Ureter (tissue), 1 donor: ENCODE data around the gene MEGF11. TPM values are rescaled to one million over a fixed set of nuclear protein-coding genes. Genes with fewer than 3 reads are reported as not detected.
"Not testable (repeated sequence)": the region's sequence is repeated elsewhere in the genome, so short reads cannot be mapped to it uniquely, and the experiment has no call there.

Source experiments
- DNase-seq: peaks from one replicate; pipeline ENCODE4 v3.0.0-alpha.2; 2020; ENCODE audit warnings: low spot score
- total RNA-seq: library from RNA; stranded (reverse); gene quantifications from one replicate; pipeline ENCODE4 v1.2.4, GENCODE V29; 2023
- donor health status: DM: yes; HTN: yes; CAD: no.

MEGF11 gene
- total RNA-seq, 1 donor from 2014 or later: not detected

DNA sequence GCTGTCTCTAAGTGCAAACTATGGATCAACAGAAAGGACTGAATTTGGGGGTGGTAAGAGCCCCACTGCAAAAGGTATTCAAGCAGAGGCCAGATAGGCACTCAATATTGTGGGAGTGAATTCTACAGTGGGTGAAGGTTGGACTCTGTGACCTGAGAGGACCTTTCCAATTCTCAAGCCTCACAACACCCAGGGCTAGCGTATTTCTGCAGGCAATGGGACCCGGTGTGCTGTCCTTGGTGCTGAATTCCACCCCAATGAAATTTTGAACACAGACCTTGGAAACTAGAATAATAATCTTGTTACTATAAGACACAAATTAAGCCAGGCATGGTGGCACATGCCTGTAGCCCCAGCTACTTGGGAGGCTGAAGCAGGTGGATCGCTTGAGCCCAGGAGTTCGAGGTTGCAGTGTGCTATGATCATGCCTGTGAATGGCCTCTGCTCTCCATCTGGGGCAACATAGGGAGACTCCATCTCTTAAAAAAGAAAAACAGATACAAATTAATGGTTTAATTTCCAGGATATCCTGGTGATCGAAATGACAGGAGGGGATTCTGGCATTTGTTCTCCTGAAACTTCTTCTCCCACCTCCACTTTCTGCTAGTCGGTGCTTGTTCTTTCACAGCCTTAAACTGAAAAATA lies 248.8 kb downstream of the MEGF11 start:
- no peak for DNase-seq

DNA sequence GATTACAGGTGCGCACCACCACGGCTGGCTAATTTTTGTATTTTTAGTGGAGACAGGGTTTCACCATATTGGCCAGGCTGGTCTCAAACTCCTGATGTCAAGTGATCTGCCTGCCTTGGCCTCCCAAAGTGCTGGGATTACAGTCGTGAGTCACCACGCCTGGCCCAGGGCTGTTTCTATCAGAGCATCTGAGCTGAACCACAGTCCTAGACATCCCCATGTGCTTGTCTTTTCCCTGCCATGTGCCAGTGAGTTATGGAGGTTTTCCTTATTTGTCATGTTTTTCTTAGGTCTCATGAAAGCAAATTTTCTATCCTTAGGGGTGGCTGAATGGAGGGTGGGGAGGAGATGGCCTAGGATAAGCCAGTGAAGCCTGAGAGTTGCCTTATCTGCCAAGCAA lies 250.4 kb downstream of the MEGF11 start:
- not testable (repeated sequence) for DNase-seq

DNA sequence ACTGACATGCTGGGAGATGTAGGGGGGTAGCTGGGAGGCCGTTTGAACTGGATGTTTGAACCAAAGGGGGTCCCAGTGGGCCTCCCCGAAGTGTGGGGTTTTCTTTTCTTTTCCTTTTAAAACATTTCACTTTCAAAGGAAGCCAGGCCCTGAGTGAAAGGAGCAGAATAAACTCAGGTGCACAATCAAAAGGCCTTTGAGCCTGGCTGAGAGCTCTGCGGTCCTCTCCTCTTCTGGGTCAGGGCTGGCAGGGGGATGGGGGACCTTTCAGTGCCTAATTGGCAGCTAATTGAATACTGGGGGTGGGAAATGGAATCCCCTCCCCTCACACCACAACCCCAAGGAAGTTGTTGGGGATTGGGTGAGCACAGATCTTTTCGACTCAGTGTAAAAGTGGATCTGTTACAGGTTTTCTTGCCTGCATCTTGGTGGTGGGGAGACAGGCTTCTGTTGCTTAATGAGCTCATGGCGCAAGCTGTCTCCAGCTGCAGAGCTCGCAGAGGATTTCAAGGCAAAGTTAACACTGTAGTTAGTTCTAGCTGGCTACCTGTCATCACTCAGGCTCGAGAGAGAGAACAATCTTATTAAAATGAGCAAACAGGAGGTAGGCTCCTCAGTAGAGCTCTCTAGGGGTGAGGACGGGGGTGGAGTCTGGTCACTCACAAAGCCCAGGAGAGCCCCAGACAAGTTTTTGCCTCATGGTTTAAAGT lies 251.7 kb downstream of the MEGF11 start:
- DNase-seq: no peak

DNA sequence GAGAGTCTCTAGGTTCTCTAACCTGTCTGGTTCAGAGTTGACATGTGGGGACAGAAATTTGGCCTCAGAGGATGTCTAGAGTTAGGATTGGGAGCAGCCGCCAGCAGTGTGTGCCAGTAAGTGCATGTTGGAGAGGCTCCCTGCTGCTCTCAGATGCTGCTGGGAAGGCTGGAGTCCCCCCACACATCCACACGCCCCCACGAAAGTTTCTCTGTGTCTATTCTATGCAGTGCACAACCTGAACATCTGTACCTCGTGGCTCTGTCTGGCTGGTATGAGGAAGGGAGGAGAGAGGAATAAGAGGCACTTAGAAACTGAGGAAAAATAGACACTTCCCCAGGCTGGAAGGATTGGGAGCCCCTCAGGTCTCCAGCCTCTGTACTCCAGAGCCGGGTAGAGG lies 252.5 kb downstream of the MEGF11 start:
- no peak for DNase-seq

DNA sequence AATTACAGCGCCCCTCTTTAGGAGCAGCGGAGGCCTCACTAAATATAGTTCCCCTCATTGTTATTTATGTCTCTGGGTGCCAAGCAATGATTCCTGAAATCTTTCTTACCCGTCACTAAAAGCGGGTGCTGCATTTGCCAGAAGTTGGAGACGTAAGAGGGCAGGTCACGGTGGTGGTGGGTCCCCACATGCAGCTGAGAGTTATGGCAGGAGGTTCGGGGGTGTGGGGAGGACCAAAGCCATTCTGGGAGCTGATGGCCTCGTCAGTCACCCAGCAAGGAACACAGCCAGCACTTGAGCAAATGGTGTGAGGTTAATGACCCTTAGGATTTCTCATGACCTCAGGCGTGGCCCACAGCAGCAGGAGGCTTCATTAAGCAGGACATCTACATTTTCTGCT lies 255.1 kb downstream of the MEGF11 start:
- no peak for DNase-seq

DNA sequence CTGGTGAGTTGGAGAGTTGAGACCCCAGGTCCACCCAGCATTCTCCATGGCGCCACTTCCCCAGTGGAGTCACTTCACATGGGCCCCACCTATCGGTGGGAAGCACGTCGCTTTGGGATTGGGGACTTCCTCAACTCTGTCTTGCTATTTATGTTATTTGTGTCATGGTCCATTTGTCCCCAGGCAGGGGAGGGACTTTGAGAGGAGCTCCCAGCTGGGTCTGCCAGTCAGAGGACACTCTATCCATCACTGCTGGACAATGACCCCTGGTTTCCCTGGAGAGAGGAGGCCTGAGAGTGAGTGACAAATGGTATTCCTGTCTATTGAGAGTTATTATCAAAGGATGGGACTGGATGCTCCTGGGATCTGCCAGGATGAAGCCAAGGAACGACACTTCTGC lies 256.6 kb downstream of the MEGF11 start:
- DNase-seq: no peak

DNA sequence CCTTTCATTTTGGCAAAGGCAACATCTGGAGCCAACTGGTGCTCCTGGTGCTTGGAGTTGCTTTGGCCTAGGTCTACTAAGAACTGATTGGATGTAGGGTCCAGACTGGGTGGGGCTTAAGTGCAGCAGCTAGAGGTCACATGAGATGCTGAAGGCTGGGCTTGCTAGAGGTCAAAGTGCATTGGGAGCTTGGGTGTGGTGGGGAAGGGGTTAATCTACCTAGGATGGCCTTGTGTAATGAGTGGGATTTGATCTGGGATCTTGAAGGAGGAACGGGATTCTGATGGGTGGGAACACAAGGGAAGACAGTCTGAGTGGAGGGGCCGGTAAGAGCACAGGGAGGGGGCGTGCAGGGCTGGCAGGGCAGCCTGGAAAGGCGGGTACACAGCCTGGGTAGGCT lies 258.7 kb downstream of the MEGF11 start:
- no peak for DNase-seq

DNA sequence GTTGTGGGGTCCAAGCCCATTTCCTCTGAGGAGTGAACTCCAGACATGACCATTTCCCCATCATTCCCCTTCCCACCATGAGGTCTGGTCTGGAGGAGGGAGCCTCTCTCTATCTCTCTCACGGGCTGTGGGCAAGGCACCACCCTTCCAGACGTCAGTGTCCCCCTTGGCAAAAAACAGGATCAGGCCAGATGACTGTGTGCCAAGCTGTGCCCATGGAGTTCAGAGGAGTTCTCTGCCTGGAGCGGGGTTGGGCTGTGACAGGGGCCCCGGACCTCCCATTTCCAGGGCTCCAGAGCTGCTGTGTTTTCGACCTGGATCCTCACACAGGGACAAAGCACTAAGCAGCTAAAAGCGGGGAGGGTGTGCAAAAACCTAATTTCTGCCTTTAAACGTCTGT lies 259.8 kb downstream of the MEGF11 start:
- DNase-seq: no peak

DNA sequence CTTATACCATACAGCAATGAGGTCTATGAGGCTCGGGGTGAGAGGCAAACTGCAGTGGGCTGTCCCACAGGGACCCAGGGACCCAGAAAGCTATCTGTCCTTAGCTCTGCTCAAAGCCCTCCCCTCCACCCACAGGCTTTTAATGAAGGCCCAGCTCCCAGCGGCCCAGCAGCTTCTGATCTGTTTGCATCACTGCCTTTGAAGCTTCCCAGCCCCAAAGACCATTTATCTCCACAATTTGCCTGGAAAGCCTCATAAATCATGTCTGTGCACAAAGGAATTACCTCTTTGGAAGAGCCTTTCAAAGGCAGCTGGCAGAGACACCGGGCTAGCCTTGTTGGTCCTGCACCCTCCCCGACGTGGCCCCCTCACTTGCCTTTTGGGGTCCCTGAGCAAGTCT lies 260.3 kb downstream of the MEGF11 start:
- no peak for DNase-seq

DNA sequence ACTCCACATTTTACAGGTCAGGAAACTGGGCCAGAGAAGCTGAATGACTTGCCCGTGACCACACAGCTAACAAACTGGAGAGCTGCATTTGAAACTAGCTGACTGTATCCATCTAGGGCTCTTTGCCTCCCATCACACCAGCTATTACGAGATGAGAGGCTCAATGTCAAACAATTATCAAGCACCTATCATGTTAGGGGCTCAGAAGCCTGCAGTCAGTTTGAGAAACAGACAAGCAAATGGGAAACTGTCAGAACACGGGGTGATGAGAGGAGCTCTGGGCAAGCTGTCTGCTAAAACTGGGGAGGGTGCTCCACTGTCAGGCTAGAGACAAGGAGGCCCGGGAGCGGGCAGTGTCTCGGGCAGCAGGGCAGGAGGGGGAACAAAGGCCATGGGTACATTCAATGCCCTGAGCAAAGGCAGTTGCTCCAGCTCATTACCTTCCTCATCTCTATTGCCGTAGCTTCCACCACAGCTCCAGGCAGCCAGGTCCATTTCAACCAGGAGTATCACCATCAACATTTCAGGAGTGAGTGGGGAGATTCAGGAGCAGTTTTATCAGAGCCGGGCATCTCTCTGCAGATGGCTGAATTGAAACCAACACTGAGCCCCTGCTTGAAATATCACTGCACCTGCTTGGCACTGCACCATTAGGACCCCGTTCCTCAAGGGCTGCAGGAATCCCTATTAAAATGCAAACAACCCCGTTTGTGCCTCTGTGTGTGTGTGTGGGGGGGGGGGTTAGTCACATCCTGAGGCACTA lies 261.6 kb downstream of the MEGF11 start:
- DNase-seq: no peak

DNA sequence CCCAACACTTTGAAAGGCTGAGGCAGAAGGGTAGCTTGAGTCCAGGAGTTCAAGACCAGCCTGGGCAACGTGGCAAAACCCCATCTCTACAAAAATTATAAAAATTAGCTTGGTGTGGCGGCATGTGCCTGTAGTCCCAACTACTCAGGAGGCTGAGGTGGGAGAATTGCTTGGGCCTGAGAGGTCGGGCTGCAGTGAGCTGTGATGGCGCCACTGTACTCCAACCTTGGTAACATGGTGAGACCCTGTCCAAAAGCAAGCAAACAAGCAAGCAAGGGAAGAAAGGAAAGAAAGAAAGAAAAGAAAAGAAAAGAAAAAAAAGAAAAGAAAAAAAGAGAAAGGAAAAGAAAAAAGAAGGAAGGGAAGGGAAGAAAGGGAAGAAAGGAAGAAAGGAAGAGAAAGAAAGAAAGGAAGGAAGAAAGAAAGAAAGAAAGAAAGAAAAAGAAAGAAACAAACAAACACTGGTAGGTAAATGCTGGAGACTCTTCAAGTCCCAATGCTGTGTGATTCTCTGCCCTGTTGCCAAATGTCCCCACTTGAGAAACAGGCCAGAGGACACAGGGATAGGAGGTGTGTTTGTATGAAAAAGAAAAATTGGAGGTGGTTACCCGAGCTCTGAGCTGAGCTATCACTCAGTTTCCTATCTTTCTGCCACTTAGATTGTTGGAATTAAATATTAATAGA lies 263.1 kb downstream of the MEGF11 start:
- DNase-seq: no peak

DNA sequence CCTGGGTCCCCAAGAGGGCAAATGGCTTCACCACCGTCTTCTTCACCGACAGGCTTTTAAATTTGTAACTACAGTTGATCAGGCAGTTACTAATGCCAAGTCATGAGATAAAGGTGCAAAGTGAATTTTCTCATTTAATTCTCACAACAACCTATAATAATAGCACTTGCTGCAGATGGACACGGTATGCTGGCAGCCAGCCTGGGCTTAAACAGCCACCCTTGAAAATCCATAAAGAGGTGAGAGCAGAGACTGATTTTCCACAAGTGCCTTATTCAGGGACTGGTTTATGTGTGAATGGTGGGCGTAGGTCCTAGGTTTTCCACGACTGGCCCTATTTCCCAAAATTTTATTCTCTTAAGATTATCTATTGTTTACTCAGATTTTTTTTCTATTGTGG lies 266.4 kb downstream of the MEGF11 start:
- DNase-seq: no peak

DNA sequence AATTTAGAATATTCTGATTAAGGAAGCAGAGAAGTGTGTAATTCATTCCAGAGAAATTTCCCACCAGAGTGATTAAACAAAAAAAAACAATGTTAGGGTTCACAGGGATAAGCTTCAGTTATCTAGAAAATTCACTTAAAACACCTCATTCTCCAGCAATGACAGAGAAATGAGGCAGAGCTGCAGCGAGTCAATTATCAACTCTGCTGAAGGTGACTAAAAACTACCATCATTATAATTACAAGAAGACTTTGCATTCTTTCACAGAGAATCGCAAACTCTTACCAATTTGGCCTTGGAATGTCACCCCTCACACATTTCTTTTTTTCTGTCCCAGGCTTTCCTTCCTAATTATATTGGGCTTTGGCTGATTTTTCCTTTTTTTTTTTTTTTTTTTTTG lies 267.1 kb downstream of the MEGF11 start:
- no peak for DNase-seq

DNA sequence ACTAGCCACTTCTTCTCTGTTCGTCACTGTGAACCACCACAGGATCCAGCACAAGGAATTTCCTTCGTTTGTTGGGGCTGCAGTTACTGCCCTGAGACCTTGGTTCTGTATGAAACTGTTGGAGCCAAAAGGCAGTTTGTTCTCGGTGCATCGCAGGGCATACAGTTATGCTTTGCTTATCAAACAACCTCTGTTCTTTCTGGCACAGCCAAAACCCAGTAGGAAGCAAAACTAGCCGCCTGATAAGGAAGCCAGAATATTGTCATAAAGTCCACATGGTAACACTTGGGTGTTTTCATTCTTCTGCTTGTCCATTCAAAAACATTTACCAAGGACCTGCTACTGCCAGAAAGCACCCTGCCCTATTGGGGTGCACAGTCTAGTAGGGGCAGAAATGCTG lies 268.2 kb downstream of the MEGF11 start:
- no peak for DNase-seq

DNA sequence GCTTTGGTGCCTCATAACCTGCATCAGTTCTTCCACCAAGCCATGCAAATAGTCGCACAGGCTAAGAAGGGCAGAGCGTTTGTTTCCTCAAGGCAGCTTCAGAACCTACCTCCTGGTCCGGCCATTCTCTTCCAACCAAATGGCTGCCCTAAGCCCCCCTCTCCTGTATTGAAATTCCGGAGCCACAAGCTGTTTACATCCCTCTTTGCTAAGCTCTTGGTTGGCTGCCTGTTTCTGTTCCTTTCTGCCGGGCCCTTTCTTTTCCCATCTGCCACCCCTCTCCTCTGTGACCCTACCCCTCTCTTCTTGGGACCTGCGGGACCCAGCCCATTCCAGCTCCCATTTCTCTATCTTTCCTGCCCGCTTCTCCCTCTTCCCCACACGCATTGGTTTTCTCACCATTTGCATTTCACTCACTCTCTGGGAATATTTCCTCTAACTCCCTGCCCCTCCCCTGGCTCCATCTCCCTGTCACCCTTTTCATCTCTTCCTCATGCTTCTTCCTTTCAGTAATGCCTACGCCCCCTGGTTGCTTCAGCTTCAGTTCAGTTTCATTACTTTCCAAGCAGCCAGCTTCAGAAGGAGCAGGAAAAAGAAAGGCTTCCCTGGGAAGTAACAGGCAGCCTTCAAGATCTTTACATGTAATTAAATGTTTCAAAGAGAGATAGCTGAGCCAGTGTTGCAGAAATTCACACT lies 270.8 kb downstream of the MEGF11 start:
- DNase-seq: no peak

DNA sequence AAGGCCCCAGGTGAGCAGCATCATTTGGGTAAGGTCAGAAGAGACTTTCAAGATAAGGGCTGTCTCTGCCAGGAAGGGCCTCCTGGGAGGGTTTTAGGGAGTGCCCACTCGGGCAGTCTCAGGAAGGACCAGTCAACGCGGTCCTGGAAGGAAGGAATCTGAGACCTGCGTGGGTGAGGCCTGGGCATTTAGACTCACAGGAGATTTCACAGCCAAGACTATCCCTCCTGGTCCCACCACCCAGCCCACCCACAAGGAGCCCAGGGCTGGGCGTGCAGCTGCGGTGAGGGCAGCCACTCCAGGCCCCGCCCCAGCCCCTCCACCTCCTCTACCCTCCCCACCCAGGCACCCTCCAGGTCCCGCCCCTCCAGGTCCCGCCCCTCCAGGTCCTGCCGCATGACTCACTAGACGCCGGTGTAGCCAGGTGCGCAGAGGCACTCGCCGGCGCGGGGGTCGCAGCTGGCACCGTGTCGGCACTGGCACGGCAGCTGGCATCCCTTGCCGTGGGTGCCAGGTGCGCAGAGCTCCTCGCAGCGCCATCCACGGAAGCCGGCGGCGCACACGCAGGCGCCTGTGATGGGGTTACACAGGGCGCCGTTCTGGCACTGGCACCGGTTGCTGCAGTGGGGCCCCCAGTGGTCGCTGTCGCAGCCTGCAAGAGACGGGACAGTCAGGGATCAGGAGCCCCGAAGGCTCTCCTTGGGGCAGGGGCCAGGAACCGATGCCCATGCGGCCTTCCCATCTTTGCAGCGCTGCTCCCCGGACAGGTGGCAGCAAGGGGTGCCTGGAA lies 271.5 kb downstream of the MEGF11 start:
- DNase-seq: peak; percentile 52

DNA sequence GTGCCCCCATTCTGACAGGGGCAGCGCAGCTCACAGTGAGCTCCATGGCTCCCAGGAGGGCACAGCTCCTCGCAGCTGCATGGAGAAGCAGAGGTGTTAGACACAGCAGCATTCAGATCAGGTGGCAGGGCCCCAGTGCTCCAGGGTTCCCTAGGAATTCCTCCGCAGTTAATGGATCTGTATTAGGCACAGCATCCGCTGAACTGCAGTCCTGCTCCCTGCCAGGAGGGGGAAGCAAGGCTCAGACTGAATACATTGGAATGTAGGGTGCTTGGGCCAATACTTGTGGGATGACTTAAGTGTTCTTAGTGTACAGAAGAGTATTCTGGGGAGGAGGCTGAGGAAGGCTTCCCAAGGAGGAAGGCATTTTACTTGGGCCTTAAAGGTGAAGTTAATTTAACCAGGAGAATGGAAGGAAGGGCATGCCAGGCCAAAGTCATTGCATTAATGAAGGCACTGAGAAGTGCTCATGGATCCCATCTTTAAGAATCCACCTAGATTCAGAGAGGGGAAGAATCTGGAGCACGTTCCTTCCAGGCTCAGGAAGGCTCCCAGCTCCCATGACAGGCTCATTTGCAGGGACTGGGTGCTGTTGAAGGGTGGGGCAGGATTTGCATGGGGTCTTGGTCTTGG lies 272.6 kb downstream of the MEGF11 start:
- peak; percentile 55 for DNase-seq

DNA sequence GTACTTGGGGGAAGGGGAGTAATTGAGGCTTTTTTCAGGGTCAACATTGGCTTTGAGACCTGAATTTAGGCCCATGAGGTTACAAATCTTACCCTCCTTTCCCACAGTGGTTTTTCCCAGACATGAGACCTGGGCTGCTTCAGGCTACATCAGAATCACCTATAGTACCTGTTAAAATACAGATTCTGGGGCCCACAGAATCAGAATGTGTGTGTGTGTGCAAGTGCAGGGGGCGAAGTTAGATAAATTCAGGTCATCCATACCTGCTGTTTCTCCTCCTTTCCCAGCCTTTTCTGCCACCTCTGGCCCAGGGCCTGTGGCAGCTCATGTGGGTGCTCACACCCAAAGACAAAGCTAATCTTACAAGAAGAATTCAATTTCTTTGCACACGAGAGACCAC lies 273.7 kb downstream of the MEGF11 start:
- DNase-seq: no peak

DNA sequence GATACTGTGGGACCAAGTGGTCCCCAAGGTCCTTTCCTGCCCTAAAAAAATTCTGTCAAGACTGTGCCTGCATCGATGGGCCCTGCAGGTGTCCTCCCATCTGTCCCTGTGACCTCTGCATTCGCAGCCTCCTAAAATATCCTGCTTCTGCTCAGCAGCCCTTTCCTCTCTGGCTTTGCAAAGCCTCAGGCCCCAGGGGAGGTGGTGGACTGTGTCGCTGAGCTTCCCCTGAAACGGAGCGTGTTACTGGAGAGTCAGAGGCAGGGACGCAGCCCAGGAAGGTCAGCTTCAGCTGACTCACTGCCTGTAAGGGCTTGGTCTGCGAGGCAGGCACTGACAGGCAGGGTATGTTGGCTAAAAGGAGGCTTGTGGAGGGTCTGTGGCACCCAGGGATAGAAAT lies 274.2 kb downstream of the MEGF11 start:
- DNase-seq: no peak

DNA sequence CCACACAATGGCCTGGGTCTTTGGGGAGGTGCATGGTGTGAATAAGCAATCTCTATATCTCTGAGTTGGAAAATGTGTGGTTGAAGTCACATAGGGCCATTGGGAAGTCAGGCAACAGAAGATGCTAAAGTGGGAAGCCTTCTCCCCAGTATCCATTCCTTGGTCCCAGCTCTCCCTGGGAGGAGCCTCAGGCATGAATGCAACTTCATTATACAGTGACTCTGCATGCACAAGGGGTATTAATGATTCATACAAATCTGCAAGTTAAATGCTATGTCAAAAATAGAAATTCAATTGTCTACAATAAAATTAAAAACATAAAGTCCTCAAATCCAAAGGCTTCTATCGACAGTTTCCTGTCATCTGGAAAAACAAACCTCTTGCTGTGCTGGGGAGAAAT lies 275.4 kb downstream of the MEGF11 start:
- no peak for DNase-seq

DNA sequence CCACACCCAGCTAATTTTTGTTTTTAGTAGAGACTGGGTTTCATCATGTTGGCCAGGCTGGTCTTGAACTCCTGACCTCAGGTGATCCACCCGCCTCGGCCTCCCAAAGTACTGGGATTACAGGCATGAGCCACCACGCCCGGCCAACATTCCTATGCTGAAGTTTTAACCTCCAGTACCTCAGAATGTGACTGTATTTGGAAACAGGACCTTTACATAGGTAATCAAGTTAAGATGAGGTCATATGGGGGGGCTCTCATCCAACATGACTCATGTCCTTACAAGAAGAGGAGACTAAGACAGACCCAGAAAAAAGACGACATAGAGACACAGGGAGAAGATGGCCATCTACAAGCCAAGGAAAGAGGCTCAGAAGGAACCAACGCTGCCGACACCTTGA lies 277.4 kb downstream of the MEGF11 start:
- not testable (repeated sequence) for DNase-seq
